GM12801 (cell line): Measurements from ENCODE around the gene SORL1.

Experiments
- CTCF ChIP-seq: IDR thresholded peaks from one replicate; pipeline ENCODE4 v1.5.1; 2011; ENCODE audit warnings: control low read depth; ENCODE audit not compliant: insufficient read length; ENCODE audit errors: extremely low read depth

Gene SORL1

GRCh38 chr11:121552644-121553043, 100.5 kb downstream of the SORL1 start:
- TF ChIP-seq CTCF = no peak

GRCh38 chr11:121553389-121553788, 101.3 kb downstream of the SORL1 start:
- TF ChIP-seq CTCF = no peak

GRCh38 chr11:121553806-121554205, 101.7 kb downstream of the SORL1 start:
- no peak for TF ChIP-seq CTCF

- no peak for TF ChIP-seq CTCF
These were observed 102.4 kb downstream of the SORL1 start for GRCh38 chr11:121554552-121554951.

- TF ChIP-seq CTCF = no peak
These were observed 103.0 kb downstream of the SORL1 start for GRCh38 chr11:121555121-121555520.

- no peak for TF ChIP-seq CTCF
These were observed 104.8 kb downstream of the SORL1 start for GRCh38 chr11:121556937-121557336.

- TF ChIP-seq CTCF = no peak
These were observed 105.2 kb downstream of the SORL1 start for GRCh38 chr11:121557348-121557747.
